Renal pelvis (tissue), 4 donors: Measurements from ENCODE around the gene CCL25. TPM values are rescaled to one million over a fixed set of nuclear protein-coding genes. Genes with fewer than 3 reads are reported as not detected.

ENCODE experiments used
- DNase-seq: peaks from one replicate; pipeline ENCODE4 v3.0.0-alpha.2; 2013
- polyA plus RNA-seq, 3 donors: library from polyadenylated mRNA; unstranded; fragments of 120-200 nt; gene quantifications; one replicate each; pipeline ENCODE4 v1.2.1, GENCODE V29; 2013; ENCODE audit not compliant: insufficient read length in 3 of 3

Gene CCL25
- polyA plus RNA-seq, 3 donors = 0.33 to 0.44 TPM; not detected in 1

DNA sequence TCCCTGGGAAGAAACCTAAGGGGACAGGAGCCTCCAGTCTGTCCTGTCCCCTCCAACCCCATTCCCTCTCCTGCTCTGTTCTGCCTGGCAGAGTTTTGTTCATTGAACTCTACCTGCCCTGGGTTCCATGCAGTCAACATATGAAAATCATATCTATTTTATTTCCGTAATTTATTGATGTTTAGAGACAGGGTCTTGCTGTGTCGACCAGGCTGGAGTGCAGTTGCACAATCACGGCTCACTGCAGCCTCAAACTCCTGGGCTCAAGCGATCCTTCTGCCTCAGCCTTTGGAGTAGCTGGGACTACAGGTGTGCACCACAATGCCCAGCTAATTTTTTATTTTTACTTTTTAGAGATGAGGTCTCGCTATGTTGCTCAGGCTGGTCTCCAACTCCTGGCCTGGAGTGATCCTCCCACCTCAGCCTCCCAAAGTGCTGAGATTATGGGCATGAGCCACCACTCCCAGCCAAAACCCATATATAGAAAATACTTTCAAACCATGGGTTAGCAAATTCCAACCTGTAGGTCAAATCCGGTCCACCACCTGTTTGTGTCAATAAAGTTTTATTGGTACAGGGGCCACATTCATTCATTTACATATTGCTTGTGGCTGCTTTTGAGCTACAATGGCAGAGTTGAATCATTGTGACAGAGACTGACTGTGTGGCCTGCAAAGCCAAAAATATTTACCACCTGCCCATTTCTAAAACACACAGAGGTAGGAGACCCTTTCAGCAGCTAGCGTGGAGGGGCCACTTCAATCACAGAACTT is 57.5 kb downstream of the CCL25 start:
- DNase-seq = no peak

DNA sequence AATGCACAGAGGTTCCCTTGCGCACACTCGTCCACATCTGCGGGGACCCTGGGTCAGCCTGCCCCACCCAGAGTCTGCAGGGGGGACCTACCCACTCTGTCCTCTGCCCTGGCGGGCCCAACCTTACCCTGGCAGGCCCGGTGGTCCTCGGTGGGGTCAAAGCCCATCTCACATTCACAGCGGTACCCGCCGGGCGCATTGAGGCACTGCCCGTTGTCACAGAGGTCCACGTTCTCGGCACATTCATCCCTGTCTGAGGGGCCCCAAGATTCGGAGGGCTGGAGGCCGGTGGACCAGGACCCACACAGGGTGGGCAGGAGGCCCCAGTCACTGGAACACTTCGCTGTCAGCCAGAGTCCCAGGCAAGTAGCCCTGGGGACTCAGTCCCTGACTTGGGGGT is 58.4 kb downstream of the CCL25 start:
- no peak for DNase-seq

DNA sequence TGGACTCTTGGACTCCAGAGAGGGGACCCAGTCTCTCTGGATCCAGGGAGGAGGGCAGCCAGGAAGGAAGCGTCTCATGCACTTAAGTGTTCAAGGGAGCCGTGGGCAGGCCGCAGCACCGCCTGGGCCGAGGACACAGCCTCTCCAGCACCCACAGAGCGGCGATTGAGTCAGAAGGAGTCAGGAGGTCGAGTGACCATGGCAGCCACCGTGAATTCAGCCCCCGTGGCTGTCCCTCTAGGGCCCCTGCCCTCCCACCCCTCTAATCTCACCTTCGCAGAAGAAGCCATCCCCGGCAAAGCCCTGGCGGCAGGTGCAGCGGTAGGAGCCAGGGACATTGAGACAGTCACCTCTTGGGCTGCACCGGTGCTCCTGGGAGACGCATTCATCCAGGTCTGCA is 58.8 kb downstream of the CCL25 start:
- no peak for DNase-seq

Other genes with a start within 250 kb of the CCL25 start
- 10 to 100 TPM; 17.1 to 18.4 (median 18.2) TPM for gene EVI5L, start 222.5 kb upstream of the CCL25 start, polyA plus RNA-seq
- 10 to 100 TPM in 1 of 3 donors, 1 to 10 TPM in 2; 9.0 to 10.1 (median 9.6) TPM for gene PRR36, start 178.4 kb upstream of the CCL25 start, polyA plus RNA-seq
- gene LRRC8E, start 164.2 kb upstream of the CCL25 start, polyA plus RNA-seq = 1 to 10 TPM; 2.8 to 4.1 (median 3.9) TPM
- 10 to 100 TPM; 31.3 to 40.5 (median 36.4) TPM for gene MAP2K7, start 148.9 kb upstream of the CCL25 start, polyA plus RNA-seq
- 1 to 10 TPM in 1 of 3 donors, under 1 TPM in 2; 0.70 to 1.3 (median 0.97) TPM for gene TGFBR3L, start 137.9 kb upstream of the CCL25 start, polyA plus RNA-seq
- gene SNAPC2, start 132.4 kb upstream of the CCL25 start, polyA plus RNA-seq = 10 to 100 TPM; 15.7 to 24.0 (median 23.0) TPM
- gene CTXN1, start 126.6 kb upstream of the CCL25 start, polyA plus RNA-seq = 10 to 100 TPM; 26.8 to 41.4 (median 35.9) TPM
- gene TIMM44, start 109.1 kb upstream of the CCL25 start, polyA plus RNA-seq = 10 to 100 TPM; 53.5 to 57.0 (median 55.5) TPM
- 10 to 100 TPM; 78.6 to 89.2 (median 85.4) TPM for gene ELAVL1, start 47.1 kb upstream of the CCL25 start, polyA plus RNA-seq
- 10 to 100 TPM; 32.8 to 67.2 (median 38.5) TPM for gene FBN3, start 96.8 kb downstream of the CCL25 start, polyA plus RNA-seq
- 10 to 100 TPM; 46.6 to 53.4 (median 51.2) TPM for gene CERS4, start 156.6 kb downstream of the CCL25 start, polyA plus RNA-seq